Fibroblast of skin of right quadriceps (primary cell): ENCODE data around the gene FDXR.

ENCODE experiments used
- DNase-seq: peaks from one replicate; pipeline ENCODE4 v3.0.0-alpha.2; 2013

The FDXR gene

DNA sequence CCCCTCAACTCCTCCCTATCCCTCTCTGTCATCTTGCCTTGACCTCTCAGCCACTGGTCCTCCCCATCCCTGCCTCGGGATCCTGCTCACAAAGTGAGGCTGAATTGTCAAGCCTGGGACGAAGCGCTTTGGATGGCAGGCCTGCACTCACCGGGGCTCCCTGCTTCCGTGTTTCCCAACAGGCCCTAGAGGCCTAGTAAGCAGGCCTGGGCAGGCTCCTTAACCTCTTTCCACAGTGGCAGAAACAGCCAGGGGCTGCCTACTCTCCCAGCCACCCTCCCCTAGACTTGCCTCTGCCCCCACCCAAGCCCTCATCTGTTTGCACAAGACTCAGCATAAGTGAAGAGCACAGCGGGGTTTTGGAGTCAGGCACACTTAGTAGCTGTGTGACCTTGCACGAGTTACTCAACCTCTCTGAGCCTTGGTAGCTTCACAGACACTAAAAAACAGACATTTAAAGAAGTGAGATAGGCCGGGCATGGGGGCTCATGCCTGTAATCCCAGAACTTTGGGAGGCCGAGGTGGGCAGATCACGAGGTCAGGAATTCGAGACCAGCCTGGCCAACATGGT is 25.7 kb upstream of the FDXR start:
- no peak for DNase-seq

GRCh38 chr17:74893936-74894671 is 21.3 kb upstream of the FDXR start:
- no peak for DNase-seq

DNA sequence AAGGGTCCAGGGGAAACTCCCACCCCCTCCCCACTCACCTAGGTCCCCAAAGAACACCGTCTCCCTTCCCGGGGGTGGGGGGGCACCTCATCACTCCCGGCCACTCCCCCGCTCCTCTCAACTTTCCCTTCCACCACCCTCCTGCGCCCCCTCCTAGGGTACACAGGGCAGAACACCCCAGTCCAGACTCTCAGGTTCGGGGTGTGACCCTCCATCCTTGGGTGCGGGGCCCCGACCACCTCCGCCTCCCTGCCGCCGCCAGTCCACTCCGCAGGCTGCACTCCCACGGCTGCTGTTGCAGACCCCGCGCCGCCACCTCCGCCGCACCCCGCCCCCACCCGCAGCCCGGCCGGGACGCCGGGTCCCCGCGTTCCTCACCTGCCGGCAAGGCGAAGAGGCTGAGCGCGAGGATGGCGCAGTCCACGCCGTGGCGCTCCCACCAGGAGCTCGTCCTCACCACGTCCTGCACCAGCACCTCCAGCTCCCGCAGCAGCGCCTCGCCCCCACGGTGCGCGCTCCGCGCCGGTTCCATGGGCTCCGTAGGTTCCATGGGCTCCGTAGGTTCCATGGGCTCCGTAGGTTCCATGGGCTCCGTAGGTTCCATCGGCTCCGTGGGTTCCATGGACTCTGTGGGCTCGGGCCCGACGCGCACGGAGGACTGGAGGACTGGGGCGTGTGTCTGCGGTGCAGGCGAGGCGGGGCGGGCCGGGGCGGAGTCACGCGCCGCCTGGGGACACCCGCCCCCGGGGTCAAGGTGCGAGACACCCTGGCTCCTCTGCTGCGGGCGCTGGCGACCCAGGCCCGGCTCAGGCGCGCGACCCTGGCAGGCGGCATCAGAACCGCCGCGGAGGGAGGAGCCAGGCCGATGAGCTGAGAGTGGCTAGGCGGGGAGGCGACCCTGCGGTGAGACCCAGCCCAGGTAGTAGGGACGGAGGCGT is 20.4 kb upstream of the FDXR start, which contains the start of gene FADS6:
FADS6 (minus strand) TSS at position 660 of the 938 bp plus-strand sequence; CDS start at position 622, 38 bp downstream.
- DNase-seq = no peak

- DNase-seq = no peak
Observed at GRCh38 chr17:74892013-74892841, 19.4 kb upstream of the FDXR start.

DNA sequence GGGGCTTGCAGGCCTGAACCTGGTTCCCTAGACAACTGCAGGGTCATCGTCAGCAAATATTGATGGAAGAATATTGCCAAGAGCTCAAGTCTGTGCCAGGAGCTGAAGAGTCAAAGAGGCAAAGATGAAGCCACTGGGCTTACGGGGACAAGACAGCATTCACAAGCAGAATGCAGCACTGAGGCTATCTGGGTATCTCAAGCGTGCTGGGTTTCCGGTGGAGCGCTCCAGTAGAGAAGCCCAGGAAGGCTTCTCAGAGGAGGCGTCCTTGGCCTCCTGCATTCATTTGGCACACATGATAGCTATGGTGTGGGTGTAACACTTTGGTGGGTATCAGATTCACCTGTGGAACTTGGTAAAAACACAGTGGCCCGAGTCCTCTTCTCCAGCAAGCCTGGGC is 17.8 kb upstream of the FDXR start:
- no peak for DNase-seq

- no peak for DNase-seq
Observed at GRCh38 chr17:74888469-74888868, 15.7 kb upstream of the FDXR start.

GRCh38 chr17:74883241-74883745 is 10.5 kb upstream of the FDXR start:
- DNase-seq = peak; percentile 9

GRCh38 chr17:74882517-74883240 is 9.9 kb upstream of the FDXR start:
- DNase-seq = no peak

DNA sequence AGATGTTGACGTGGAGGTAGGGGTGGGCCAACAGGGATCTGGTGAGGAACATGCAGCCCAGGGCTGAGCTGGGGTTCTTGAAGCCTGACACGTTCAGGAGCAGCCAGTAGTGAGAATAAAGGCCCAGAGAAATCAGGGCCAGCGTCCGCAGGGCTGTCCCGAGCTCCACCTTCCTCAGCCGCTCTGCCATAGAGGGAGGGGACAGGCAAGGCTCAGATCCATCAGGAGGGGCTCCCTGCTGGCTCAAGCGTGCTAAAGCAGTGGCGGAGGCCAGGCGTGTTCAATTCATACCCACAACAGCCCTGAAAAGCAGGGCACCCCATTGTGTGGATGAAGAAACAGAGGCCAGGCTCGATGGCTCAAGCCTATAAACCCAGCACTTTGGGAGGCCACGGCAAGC is 8.3 kb upstream of the FDXR start:
- DNase-seq = no peak

DNA sequence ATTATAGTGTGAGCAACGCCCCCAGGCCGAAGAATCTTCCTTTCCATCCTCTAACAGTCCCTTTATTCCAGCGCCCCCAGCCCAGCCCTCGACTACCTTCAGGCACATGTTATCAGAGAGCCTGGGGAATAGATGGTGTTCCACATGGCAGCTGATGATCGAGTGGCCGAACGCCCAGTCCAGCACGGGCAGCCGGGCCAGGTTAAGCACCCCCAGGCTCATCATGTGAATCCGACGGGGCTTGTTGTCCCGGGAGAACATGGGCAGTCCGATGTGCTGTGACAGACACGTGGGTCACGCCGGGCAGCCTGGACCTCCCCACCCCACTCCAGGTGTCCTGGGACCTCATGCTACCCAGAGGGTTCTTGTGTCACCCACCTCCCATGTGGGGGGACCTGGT is 6.5 kb upstream of the FDXR start:
- no peak for DNase-seq

GRCh38 chr17:74878658-74879057 is 5.9 kb upstream of the FDXR start:
- DNase-seq = no peak

DNA sequence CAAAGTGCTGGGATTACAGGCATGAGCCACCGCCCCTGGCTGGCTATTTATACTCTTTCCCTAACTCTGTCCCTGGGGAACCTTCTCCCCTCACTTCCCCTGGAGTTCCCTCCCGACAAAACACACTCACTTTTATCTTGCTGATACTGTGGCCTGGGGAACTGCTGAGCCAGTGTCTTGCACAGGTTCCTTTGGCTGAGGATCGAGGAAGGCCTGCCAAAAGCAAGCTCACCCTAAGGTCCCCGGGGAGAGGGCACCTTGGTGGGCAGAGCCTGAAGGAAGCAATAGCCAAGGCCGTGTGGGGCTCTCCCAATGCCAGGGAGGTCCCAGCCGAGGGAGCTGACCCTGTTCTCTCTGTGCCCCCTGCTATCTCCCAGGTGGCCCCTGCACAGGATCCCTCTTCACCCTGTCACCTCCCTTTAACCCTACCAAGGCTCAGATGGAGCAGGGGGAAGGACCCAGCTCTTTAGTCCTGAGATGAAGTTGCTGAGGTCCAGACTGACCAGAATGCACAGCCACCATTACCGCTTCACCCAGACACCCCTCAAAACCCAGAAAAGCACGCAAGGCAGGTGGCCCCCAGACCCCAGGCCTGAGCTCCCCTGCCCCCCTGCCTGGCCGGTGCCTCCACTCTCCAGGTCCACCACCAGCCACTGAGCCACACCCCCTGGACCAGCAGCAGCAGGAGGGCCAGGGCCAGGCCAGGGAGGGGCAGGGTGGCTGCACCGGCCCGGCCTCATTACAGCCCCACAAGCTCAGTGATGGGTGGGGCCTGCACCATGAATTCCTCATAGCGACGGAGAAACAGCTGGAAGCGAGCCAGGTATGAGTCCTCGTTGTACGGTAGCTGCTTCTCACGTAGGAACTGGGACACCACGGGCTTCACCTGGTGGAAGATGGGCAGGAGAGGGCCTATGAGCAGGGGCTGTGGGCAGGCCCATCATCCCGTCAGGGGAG is 5.1 kb upstream of the FDXR start:
- no peak for DNase-seq

- DNase-seq = no peak
Observed at GRCh38 chr17:74875977-74876593, 3.3 kb upstream of the FDXR start.

DNA sequence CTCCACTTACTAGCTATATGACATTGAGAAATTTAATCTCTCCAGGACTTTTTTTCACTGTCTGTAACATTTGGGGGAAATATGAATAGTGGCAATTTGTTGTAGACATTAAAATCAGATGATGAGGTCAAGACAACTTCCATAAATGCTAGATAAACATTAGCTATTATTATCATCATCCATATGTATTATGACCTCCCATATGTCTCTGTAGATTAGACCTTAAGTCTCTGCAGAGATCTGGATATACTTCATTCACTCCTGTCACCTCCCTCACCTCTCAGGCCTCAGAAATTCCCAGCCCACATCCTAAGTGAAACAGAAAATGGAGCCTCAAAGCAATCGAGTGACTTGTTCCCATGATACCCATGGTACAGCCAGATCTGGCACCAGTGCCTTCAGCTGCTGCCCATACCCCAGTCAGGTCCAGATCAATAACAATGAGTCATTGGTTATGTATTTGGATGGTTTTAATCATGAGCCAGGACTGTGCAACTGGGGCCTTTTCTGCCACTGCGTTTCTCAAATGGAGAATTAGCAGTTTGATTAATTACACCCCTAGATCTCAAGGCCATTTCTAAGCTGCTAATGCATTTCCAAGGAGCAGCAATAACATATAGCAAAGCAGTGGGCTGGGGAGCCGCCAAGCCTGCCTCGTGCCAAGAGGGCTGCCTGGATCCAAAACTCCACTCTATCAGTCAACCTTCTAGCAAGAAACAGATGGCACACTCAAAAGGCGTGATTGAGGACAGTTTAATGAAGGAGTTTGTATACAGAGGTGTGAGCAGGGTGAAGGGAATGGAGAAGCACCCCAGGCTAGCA is 2.6 kb upstream of the FDXR start:
- DNase-seq = no peak

DNA sequence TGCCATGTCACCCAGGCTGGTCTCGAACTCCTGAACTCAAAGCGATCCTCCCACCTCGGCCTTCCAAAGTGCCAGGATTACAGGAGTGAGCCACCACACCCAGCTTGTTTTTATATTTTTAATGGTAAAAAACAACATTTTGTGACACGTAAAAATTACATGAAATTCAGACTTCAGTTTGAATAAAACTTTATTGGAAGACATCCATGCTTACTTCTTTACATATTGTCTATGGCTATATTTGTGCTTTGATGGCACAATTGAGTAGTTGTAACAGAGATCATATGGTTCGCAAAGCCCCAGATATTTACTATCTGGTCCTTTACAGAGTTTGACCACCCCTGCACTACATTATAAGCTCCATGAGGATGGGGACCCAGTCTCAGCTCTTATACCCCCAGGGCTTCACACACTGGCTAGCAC is 1.8 kb upstream of the FDXR start:
- DNase-seq = no peak

DNA sequence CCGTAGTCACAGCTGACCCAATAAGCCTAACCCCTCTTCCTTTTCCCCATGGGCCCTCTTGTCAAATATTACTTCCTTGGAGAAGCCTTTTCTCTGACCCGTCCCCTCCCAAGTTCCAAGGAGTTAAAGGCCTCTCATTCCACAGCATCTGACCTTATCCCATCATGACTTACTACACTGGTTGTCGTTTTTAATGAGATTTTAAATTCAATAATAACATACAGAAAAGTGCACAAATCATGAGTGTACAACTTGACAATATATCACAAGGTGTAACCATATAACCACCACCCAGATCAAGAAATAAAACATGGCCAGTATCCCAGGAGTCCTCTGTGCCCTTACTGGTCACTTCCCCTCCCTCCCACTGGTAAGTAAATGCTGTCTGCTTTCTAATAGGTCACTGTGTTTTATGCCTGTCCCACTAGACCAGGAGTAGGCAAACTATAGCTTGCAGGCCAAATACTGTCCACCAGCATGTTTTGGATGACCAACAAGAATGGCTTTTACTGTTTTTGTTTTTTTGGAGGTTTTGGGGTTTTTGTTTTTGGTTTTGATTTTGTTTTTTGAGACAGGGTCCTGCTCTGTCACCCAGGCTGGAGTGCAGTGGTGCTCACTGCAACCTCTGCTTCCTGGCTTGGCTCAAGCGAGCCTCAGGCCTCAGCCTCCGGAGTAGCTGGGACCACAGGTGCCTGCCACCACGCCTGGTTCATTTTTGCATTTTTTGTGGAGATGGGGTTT is 1.2 kb upstream of the FDXR start:
- DNase-seq = no peak

- peak; percentile 100 for DNase-seq
Observed at GRCh38 chr17:74873037-74873873, 461 bp upstream of the FDXR start.
